Measurements from ENCODE around the gene VSIG10L2.
"Not testable (repeated sequence)": the region's sequence is repeated elsewhere in the genome, so short reads cannot be mapped to it uniquely, and the experiment has no call there.

The VSIG10L2 gene

GRCh38 chr11:125977333-125977732 is 31.5 kb downstream of the VSIG10L2 start:
- TF ChIP-seq CTCF (IDR thresholded peaks at IDR 0.05; ENCODE audit: insufficient read depth, low read length, missing control alignments): no peak
- no peak overlapping the region for H3K4me3 ChIP-seq (ENCODE audit: low read depth, low read length)
- POLR2A ChIA-PET: no interaction called here
- DNase-seq (ENCODE audit: low read depth, low spot score): no peak
- CTCF ChIA-PET: interaction anchor here (1.4 kb wide), 1 partner anchor 217 kb away, joined by 3 read pairs; no protein-coding TSS in a partner anchor

- ChIA-PET CTCF (interaction anchor here (1.4 kb wide), 1 partner anchor 216 kb away, joined by 3 read pairs; no protein-coding TSS in a partner anchor), POLR2A (no interaction called here)
- no peak for TF ChIP-seq CTCF (IDR thresholded peaks at IDR 0.05; ENCODE audit: insufficient read depth, low read length, missing control alignments)
- H3K4me3 ChIP-seq (ENCODE audit: low read depth, low read length): no peak overlapping the region
- no peak for DNase-seq (ENCODE audit: low read depth, low spot score)
These were observed 32.4 kb downstream of the VSIG10L2 start for GRCh38 chr11:125978181-125978716.

- no peak for DNase-seq (ENCODE audit: low read depth, low spot score)
- H3K4me3 ChIP-seq (ENCODE audit: low read depth, low read length): no peak overlapping the region
- no peak for TF ChIP-seq CTCF (IDR thresholded peaks at IDR 0.05; ENCODE audit: insufficient read depth, low read length, missing control alignments)
- ChIA-PET POLR2A (no interaction called here), CTCF (no interaction called here)
These were observed 33.0 kb downstream of the VSIG10L2 start for GRCh38 chr11:125978778-125979407.

GRCh38 chr11:125979511-125979910 is 33.7 kb downstream of the VSIG10L2 start:
- ChIA-PET POLR2A (no interaction called here), CTCF (interaction anchor here (0.6 to 0.8 kb wide), 2 partner anchors 9 to 214 kb away, joined by 3 read pairs; no protein-coding TSS in a partner anchor)
- H3K4me3 ChIP-seq (ENCODE audit: low read depth, low read length): no peak overlapping the region
- no peak for DNase-seq (ENCODE audit: low read depth, low spot score)
- no peak for TF ChIP-seq CTCF (IDR thresholded peaks at IDR 0.05; ENCODE audit: insufficient read depth, low read length, missing control alignments)

GRCh38 chr11:125980436-125980835 is 34.6 kb downstream of the VSIG10L2 start:
- no peak for DNase-seq (ENCODE audit: low read depth, low spot score)
- ChIA-PET CTCF (no interaction called here), POLR2A (no interaction called here)
- no peak overlapping the region for H3K4me3 ChIP-seq (ENCODE audit: low read depth, low read length)
- TF ChIP-seq CTCF (IDR thresholded peaks at IDR 0.05; ENCODE audit: insufficient read depth, low read length, missing control alignments): no peak

GRCh38 chr11:125982348-125982730 is 36.5 kb downstream of the VSIG10L2 start:
- TF ChIP-seq CTCF (IDR thresholded peaks at IDR 0.05; ENCODE audit: insufficient read depth, low read length, missing control alignments): no peak
- no peak for DNase-seq (ENCODE audit: low read depth, low spot score)
- no peak overlapping the region for H3K4me3 ChIP-seq (ENCODE audit: low read depth, low read length)
- CTCF ChIA-PET: no interaction called here
- POLR2A ChIA-PET: no interaction called here

GRCh38 chr11:125985956-125986355 is 40.1 kb downstream of the VSIG10L2 start:
- H3K4me3 ChIP-seq (ENCODE audit: low read depth, low read length); POLR2A ChIA-PET; CTCF ChIA-PET; DNase-seq (ENCODE audit: low read depth, low spot score): not testable (repeated sequence)
